Natural killer cell (primary cell): ENCODE data around the gene TFAP2D. TPM values are rescaled to one million over a fixed set of nuclear protein-coding genes. Genes with fewer than 3 reads are reported as not detected.

ENCODE experiments used
- ATAC-seq, 3 donors: fragments of 150-1000 bp in 2 of 3; fragments of 200-7000 bp in 1 of 3; cut with Tn5 transposase; 1 replicate in 1 of 3; 2 replicates in 2 of 3; pipeline ENCODE4 v1.10.0; 2021; ENCODE audit warnings: mild to moderate bottlenecking in 2 of 3, moderate library complexity in 2 of 3
- DNase-seq, 2 donors: peaks; one replicate each; pipeline versions ENCODE4 v3.0.0 to v3.0.0-alpha.2; 2013 to 2021; ENCODE audit warnings: mixed read lengths in 1 of 2
- H3K27ac ChIP-seq: one replicate; pipeline ENCODE4 v1.5.1; 2013; ENCODE audit warnings: mild to moderate bottlenecking, low read length
- H3K27me3 ChIP-seq: one replicate; pipeline ENCODE4 v1.6.1; 2013; ENCODE audit warnings: low read length; ENCODE audit not compliant: control insufficient read depth, insufficient read depth
- H3K36me3 ChIP-seq: one replicate; pipeline ENCODE4 v1.6.1; 2013; ENCODE audit warnings: low read length; ENCODE audit not compliant: control insufficient read depth, insufficient read depth
- H3K4me1 ChIP-seq: one replicate; pipeline ENCODE4 v1.6.1; 2013; ENCODE audit warnings: low read length; ENCODE audit not compliant: control insufficient read depth, insufficient read depth
- H3K4me3 ChIP-seq: one replicate; pipeline ENCODE4 v1.5.1; 2013; ENCODE audit warnings: low read length
- H3K9me3 ChIP-seq: one replicate; pipeline ENCODE4 v1.6.1; 2013; ENCODE audit warnings: low read length; ENCODE audit not compliant: control insufficient read depth, insufficient read depth
- H3K27ac Mint-ChIP-seq, 2 donors: one replicate each; pipeline ENCODE4 v1.8.0; 2022; ENCODE audit warnings: mild to moderate bottlenecking in 2 of 2, mixed read lengths in 2 of 2, moderate library complexity in 1 of 2
- H3K27me3 Mint-ChIP-seq, 2 donors: one replicate each; pipeline ENCODE4 v1.8.0; 2022; ENCODE audit warnings: low read depth in 2 of 2, mixed read lengths in 2 of 2
- H3K36me3 Mint-ChIP-seq: one replicate; pipeline ENCODE4 v1.8.0; 2022; ENCODE audit warnings: mixed read lengths
- H3K4me1 Mint-ChIP-seq, 2 donors: one replicate each; pipeline ENCODE4 v1.8.0; 2022; ENCODE audit warnings: mixed read lengths in 2 of 2
- H3K4me3 Mint-ChIP-seq: one replicate; pipeline ENCODE4 v1.8.0; 2022; ENCODE audit warnings: mild to moderate bottlenecking, moderate library complexity, mixed read lengths
- H3K9me3 Mint-ChIP-seq, 2 donors: one replicate each; pipeline ENCODE4 v1.8.0; 2022; ENCODE audit warnings: mixed read lengths in 2 of 2
- CTCF ChIP-seq: fragments of 200-600 bp; IDR thresholded peaks from one replicate; pipeline ENCODE4 v1.8.0; 2022; ENCODE audit warnings: antibody characterized with exemption
- WGBS: methylation state at CpG from one replicate; pipeline ENCODE4 v1.1.7; 2013; ENCODE audit warnings: missing lambda C conversion rate; ENCODE audit not compliant: insufficient coverage; 5-methylcytosine and 5-hydroxymethylcytosine counted together
- intact Hi-C: fragments of 100-400 bp; cut with micrococcal nuclease; formaldehyde crosslinking; loops from one replicate; pipeline ENCODE4 v1.14.2; 2022
- total RNA-seq, 4 donors: library from RNA; stranded (reverse); fragments of 120-200 nt in 1 of 4; gene quantifications; one replicate each; pipeline versions ENCODE4 v1.2.3 to v1.2.4, GENCODE V29; 2013 to 2022

TFAP2D gene
- total RNA-seq, 3 donors from 2014 or later (not counting 1 experiment from before 2014, with no cell fraction given): not detected

- intact Hi-C loops: no loop called here
- WGBS: 9% methylated on average over 5 of the region's 6 CpGs
- no peaks in the 10 kb centered on the region for H3K36me3 ChIP-seq
Measured at GRCh38 chr6:50818020-50818419, 104.7 kb downstream of the TFAP2D start.

GRCh38 chr6:50818673-50819072 lies 105.3 kb downstream of the TFAP2D start, which contains the start of gene TFAP2B:
TSS of gene TFAP2B (plus strand) at chr6:50818871. CDS start at chr6:50818892, 21 bp downstream.
- H3K27me3 Mint-ChIP-seq: peaks cover 53 to 83% of the 10 kb centered on the region in 2 donors
- H3K4me3 ChIP-seq: no peak within 1 kb of the TSS
- ATAC-seq (no peak), DNase-seq (no peak)
- TF ChIP-seq CTCF: no peak
- no peak within 1 kb of the TSS for H3K4me3 Mint-ChIP-seq
- H3K9me3 ChIP-seq: no peaks in the 10 kb centered on the region
- H3K27ac Mint-ChIP-seq: no peak within 1 kb of the TSS
- H3K36me3 Mint-ChIP-seq: no peaks in the 10 kb centered on the region
- peaks cover 52% of the 10 kb centered on the region for H3K27me3 ChIP-seq
- peaks cover 3 to 4% of the 10 kb centered on the region in 2 donors for H3K9me3 Mint-ChIP-seq
- intact Hi-C loops: no loop called here
- H3K27ac ChIP-seq: no peak within 1 kb of the TSS
- 0% methylated on average over 3 of the region's 7 CpGs for whole genome bisulfite sequencing
- peaks cover 0 to 16% of the 10 kb centered on the region in 2 donors for H3K4me1 Mint-ChIP-seq
- H3K36me3 ChIP-seq: no peaks in the 10 kb centered on the region
- H3K4me1 ChIP-seq: no peaks in the 10 kb centered on the region

More at GRCh38 chr6:50818020-50818419, 104.7 kb downstream of the TFAP2D start:
- no peak for ATAC-seq
- Histone ChIP-seq H3K9me3 (no peaks in the 10 kb centered on the region), H3K4me1 (no peaks in the 10 kb centered on the region), H3K27ac (no peak overlapping the region), H3K27me3 (peaks cover 49% of the 10 kb centered on the region), H3K4me3 (no peak overlapping the region)
- H3K27ac Mint-ChIP-seq: no peak overlapping the region
- peaks cover 47 to 77% of the 10 kb centered on the region in 2 donors for H3K27me3 Mint-ChIP-seq
- no peak overlapping the region for H3K4me3 Mint-ChIP-seq
- no peak for DNase-seq
- no peaks in the 10 kb centered on the region for H3K36me3 Mint-ChIP-seq
- peaks cover 3 to 4% of the 10 kb centered on the region in 2 donors for H3K9me3 Mint-ChIP-seq
- TF ChIP-seq CTCF: no peak
- peaks cover 0 to 16% of the 10 kb centered on the region in 2 donors for H3K4me1 Mint-ChIP-seq

- H3K4me1 ChIP-seq: no peaks in the 10 kb centered on the region
- no peak overlapping the region for H3K4me3 ChIP-seq
- H3K9me3 ChIP-seq: no peaks in the 10 kb centered on the region
- ATAC-seq: no peak
- H3K9me3 Mint-ChIP-seq: peaks cover 3 to 4% of the 10 kb centered on the region in 2 donors
- H3K4me1 Mint-ChIP-seq: peaks cover 0 to 16% of the 10 kb centered on the region in 2 donors
- no peak overlapping the region for H3K4me3 Mint-ChIP-seq
- DNase-seq: no peak
- no peak for TF ChIP-seq CTCF
- intact Hi-C loops: no loop called here
- peaks cover 1% of the 10 kb centered on the region for H3K36me3 Mint-ChIP-seq
- 5% methylated on average over 45 of the region's 45 CpGs for WGBS
- peaks cover 60 to 83% of the 10 kb centered on the region in 2 donors for H3K27me3 Mint-ChIP-seq
- no peaks in the 10 kb centered on the region for H3K36me3 ChIP-seq
- peaks cover 54% of the 10 kb centered on the region for H3K27me3 ChIP-seq
- H3K27ac Mint-ChIP-seq: no peak overlapping the region
- H3K27ac ChIP-seq: no peak overlapping the region
Measured at GRCh38 chr6:50819466-50819903, 106.2 kb downstream of the TFAP2D start.
